HG03571 (cell line): Measurements from ENCODE around the gene RSF1.
"Not testable (repeated sequence)": the region's sequence is repeated elsewhere in the genome, so short reads cannot be mapped to it uniquely, and the experiment has no call there.

Source experiments
- ATAC-seq: cut with Tn5 transposase; IDR thresholded peaks from one replicate; pipeline ENCODE4 v1.9.1; 2021; ENCODE audit not compliant: unreplicated experiment

The RSF1 gene

DNA sequence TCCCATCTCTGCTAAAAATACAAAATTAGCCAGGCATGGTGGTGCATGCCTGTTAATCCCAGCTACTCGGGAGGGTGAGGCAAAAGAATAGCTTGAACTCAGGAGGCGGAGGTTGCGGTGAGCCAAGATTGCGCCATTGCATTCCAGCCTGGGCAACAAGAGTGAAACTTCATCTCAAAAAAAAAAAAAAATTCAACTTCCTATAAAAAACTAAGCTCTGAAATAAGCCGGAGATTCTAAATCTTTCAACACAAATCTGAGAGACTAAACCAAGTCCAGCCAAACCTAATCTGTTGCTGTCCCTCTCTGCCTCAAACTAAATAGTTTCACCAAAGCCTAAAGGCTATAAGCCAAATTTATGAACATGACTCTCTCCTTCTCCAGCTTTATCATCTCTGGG is 186.6 kb downstream of the RSF1 start:
- not testable (repeated sequence) for ATAC-seq

DNA sequence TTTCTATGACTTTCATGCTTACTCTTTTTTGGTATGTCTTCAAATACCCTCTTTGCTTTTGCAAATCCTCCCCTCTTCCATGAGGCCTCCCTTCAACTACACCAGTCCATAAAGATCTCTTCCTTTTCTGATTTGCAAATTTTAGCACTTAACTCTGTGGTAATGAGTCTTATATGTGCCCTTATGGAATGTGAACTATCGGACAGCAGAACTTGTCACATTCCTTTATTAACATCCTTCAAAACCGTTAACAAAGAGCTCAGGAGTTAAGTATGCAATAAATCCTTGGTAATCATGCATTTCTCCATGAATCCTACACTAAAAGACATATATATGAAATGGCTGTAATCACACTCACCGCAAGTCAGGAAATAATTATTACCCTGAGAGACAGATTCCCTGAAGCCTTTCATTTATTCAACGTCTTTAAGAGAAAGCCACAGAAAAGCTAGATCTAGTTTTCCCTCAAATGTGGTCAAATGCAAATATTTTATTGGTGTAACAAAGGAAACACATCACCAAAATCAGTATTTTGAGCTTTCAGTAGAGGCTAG is 190.3 kb downstream of the RSF1 start:
- ATAC-seq: no peak

DNA sequence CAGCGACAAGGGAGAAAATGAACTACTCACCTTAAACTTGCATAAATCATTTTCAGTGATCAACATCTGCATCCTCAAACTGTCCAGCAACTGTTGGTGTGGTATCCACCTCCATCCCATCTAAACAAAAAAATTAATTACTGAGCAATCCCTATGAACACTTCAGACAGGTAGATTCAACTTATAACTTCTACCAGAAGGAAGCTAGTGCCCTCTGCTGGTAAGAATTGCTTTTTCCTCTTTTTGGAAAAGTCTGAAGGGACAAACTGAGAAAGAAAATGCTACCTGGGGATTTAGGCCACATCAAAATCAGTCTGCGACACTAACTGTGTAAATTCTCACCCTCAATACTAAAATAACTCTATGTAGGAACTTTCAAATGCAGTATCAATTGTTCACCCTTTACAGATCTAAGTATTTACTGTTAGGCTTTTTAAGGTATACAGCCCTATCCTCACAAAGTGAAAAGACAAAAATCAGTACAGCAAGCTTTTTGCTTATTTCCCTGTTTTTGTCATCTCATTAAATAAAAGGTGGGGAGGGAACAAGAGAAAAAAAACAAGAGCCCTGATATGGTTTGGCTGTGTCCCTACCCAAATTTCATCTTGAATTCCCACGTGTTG is 200.8 kb downstream of the RSF1 start:
- no peak for ATAC-seq

DNA sequence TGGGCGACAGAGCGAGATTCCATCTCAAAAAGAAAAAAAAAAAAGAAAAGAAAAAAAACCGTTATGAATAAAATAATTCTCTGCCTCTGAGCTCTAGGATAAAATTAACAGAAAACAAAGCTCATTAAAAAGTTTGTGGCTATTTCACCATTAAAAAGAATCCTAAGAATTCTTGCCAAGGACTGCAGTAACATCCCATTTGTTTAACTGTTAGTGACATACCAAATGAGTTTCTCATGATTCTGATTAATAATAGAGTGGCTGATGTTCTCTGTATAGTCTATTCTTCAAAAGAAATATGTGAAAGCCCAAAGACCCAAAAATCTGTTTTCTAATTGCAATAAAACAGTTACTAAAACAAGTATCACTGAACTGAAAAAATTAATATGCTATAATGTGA is 202.6 kb downstream of the RSF1 start:
- ATAC-seq: no peak

DNA sequence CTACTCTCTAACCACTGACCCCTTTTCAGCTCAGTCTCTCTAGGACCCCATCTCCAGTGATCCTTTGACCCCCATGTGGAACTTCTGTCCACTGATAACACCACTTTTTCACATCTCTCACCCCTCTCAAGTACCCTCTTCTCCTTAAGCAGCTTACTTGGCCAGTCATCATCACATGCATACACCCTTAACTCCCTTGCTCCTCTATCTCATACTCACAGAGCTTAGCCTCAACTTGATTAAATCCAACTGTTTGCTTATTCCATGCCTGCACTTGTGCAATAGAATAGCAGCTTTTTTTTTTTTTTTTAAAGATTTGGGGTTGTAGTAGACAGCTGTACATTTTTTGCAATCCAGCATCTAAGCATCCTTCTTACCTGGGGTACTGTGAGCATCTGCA is 208.6 kb downstream of the RSF1 start:
- no peak for ATAC-seq
